Activated CD8-positive, alpha-beta memory T cell treated with anti-CD3 and anti-CD28 coated beads, Interleukin-2, amount 50 U/mL, for 24 hours (primary cell): Measurements from ENCODE around the gene AMOT.

Experiments used
- DNase-seq: peaks from one replicate; pipeline ENCODE4 v3.0.0-alpha.2; 2020; ENCODE audit errors: extremely low read depth

AMOT gene

GRCh38 chrX:112841114-112841819 is 636 bp upstream of the AMOT start:
- no peak for DNase-seq

DNA sequence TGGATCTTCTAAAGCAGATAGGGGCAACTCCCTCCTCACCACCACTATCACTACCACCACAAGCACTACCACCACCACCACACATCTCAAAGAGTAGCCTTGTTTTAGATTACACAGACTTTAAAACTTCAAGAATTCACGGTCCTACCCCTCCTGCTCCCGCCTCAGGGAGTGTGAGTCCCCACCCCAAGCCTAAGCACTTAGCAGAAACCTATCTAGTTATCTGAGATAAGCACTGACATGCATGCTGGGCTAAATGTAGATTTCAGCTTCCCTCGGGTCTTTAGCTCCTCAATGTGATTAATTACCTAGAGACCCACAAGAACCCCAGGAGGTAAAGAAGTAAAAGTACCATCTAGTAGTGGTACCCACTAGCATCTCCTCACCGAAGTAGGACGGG is 775 bp downstream of the AMOT start:
- no peak for DNase-seq

DNA sequence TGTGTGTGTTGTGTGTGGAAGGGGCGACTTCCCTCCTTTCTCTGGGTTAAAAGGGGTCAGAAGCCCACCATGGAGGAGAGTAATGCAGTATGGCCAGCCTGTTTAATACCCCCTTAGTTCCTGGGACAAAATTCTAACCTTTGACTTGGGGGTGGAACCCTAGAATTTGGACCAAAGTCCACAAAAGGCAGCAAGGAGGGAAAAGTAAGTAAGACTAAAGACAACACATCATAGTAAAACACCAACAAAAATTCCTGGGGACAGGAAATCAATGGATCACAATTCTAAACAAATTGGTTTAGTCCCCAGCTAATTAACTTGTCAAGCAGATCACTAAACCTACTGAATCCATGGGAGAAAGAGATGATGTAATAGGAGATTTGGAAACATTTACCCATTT is 3.1 kb downstream of the AMOT start:
- no peak for DNase-seq

DNA sequence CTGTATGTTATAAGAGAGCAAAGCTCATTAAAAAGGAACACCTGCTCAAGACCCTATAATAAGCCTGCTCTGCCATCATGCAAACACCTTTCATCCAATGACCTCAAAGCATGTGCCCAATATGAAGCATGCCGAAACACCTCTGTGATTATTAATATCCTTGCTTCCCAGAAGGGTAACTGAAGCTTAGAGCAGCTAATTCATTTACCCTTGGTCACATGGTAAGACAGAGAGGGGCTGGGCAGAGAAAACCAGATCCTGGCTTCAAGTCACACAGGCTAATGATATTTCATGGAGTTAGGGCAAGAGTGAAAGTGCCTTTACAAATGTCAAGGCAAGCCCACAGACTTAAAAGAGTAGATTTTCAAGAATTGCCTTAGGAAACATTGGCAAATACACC is 5.6 kb downstream of the AMOT start:
- DNase-seq = no peak

DNA sequence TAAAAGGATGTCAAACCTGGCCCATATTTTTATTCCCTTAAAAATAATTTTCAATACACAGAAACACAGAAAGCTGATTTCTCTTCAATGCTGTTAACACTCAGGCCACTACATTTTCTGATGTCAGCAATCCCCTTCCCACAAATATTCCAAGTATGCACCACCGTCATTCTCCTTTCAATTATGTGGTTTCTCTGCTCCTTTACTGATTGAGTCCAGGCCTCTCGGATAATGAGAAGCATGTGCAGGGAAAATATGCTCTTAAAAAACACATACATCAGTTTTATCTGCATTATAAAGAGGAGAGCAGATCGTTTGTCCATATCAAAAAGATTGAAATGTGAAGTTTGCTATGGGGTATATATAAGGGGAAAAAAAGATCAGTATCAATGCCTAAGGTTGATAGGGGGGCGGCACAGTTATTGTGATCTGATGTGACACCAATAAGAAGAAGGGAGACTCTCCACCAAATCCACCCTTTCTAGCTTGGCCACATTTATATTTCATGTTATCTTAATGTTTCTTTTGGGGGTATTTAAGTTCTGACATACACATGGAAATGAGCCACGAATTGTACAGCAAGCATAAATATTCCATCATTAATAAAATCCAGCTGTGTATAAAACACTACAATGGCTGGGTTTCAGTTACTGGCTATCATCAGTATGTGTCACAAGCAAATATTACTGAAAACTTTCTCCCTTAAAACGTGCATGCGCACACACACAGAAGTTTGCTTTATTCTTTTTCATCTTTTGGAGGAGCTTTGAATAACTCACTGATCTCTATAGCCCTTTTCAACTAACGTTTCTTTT is 6.4 kb downstream of the AMOT start:
- no peak for DNase-seq

- DNase-seq = no peak
Observed at GRCh38 chrX:112832481-112833095, 8.0 kb downstream of the AMOT start.

DNA sequence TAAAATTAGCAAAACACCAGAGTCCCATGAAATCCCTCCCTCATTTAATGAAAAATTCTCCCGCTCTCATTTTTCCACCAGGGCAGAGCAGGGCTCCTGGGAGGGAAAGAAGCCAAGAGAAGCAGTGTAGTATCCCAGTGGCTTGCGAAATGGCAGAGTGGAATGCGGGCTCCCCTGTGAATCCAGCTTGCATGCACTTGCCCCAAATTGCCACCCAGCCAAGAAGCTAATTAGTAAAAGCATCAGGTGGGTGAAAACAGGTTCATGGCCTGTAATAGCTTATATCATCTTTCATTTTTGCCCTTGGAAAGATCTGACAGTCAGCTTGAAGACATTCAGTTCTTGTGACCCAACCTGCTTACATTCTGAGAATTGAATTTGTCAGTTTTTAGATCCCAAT is 10.1 kb downstream of the AMOT start:
- no peak for DNase-seq

DNA sequence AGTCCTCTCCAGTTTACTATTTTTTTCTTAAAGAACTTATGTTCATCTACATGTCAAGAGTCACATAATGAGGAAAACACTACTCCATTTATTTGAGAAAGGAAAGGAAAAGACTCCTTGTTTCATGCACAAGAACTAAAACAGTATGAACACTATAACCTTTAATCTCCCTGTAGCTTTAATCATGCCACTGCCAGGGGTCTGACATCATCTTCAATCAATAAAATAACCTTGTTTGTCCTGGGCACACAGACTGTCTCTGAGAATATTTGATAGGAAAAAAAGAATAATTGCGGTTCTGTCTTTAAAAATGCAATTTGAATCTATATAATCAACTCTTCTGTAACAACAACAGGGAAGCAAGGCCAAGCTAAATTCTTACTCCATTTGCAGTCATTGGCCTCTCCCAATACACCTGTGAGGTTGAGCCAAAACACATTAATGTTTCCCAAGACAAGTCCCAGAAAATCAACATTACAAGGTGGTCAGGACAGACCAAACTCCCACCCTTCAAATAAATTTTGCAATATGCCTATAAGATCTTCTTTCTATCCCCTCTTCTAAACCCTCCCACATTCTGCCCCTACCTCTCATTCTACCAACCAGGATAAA is 13.2 kb downstream of the AMOT start:
- DNase-seq = no peak

GRCh38 chrX:112826023-112826422 is 14.6 kb downstream of the AMOT start:
- DNase-seq = no peak

GRCh38 chrX:112822892-112823291 is 17.7 kb downstream of the AMOT start:
- no peak for DNase-seq

DNA sequence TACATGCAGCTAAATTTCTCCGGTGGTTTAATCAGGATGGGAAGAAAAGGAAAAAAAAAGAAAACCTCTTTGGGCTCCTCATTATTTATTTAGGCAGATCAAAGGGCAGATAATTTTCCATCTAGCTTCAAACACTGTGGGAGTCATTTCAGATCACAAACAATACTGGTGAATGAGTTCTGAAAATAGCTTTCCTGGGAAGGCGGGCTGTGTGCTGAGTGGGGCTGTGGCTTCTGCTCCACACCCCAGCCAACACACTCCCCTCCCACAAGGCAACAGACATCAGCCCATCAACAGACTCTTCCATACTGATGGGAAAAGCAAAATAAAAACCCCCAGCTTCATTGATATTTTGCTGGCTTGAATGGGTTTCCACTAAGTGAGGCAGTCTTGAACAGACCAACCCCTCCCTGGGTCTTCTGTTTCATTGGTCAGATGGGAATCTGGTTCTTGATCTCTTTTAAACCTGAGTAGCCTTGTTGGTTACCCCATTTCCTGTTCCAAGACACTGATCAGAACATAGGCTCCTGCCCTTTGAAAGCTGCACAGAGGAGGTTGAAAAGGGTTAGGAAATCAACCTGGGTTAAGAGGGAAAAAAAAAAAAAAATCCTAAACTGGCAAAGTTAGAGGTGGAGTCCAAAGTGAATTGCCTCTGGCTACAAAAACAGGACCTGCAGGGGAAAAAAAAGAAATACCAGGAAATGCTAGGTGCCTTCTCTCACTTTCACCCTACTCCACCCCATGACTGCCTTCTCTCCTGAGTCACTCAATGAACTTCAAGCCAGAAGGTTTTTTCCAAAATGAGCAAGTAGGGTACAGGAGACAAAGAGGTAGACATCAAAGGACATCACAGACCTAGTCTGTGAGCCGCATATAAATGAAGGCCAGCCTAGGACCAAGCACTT is 20.0 kb downstream of the AMOT start:
- DNase-seq = no peak

- no peak for DNase-seq
Observed at GRCh38 chrX:112819813-112820212, 20.8 kb downstream of the AMOT start.

- no peak for DNase-seq
Observed at GRCh38 chrX:112819008-112819640, 21.5 kb downstream of the AMOT start.

GRCh38 chrX:112818114-112819007 is 22.3 kb downstream of the AMOT start:
- no peak for DNase-seq

DNA sequence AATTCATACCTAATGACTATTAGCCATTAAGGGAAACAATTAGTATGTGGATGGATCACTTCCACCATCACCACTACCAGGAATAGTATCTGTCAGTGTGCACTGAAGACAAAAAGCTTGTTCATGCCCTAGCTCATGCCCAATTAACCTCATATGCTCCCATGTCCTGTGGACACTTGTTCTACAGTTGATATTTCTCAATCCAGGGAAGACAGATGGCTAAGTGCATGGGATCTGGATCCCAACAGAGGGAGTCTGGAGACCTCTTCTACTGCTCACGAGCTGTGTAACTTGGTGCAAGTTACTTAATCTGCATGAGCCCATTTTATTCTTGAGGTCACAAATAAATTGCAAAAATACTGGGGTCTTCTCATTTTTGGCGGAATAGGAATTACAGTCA is 23.7 kb downstream of the AMOT start:
- DNase-seq = no peak

DNA sequence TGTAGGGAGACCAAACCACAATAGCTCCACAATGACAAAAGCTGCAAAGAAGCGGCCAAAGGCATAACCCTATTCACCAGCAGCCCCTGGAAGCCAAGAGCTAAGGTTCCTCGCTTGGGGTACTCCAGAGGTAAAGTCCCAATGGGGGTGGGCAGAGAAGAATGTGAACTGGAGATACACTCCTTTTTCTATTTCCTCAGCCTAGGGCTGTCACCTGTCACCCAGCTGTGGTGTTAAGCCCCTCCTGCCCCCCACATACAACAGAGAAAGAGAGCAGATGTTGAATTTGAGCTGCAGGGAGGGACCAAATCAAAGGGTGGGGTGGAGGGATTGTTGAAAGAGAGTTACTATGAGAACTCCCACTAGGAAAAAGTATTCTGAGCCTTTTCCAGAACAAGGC is 26.1 kb downstream of the AMOT start:
- DNase-seq = no peak

DNA sequence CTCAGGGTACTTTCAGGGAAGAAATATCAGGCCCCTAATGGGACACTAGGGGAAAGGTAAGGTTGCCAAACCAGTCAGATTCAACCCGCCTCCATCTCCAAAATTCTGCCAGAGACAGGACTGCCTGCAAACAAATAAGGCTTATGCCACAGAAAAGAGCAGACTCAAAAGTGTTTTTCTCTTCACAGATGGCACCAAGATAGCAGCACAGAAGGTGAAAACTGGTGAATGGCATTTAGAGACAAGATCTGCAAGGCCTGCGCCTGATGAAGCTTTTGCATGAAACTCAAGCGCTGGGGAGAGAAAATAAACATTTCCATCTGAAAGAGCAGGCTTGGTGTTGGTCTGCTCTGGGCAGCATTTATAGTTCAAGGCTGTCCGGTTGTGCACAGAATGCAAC is 27.9 kb downstream of the AMOT start:
- no peak for DNase-seq

GRCh38 chrX:112808651-112809195 is 31.9 kb downstream of the AMOT start:
- DNase-seq = no peak

GRCh38 chrX:112808007-112808406 is 32.6 kb downstream of the AMOT start:
- no peak for DNase-seq

DNA sequence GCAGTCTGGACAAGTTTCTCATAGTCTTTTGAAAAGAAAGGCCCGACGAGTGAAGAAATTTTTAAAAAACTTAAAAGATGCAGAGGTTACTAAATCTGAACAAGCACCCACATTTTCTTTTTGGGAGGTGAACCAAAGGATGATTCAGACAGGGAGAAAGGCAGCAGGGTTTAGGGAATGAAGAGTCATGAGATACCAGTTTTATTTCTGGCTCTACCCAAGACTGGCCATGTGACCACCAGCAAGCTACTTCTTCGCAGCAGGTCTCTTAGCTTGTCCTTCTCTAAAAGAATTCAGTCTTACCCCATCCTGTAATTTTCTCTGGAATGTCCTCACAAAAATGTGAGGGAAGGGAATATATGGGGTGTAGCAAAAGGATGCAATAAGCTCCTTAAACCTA is 37.6 kb downstream of the AMOT start:
- no peak for DNase-seq
